ENCODE results near the gene EZH1.

The EZH1 gene

GRCh38 chr17:42744806-42745617, at the start of gene EZH1:
Gene EZH1, minus strand, starts transcription at chr17:42745040. Its CDS starts 16,099 bp downstream, at chr17:42728941.
- DNase-seq (ENCODE audit: low read depth in 3 of 3) = peak; percentile 84 to 87 (median 86)

GRCh38 chr17:42792545-42792944, 47.7 kb upstream of the EZH1 start:
- no peak for DNase-seq (ENCODE audit: low read depth in 3 of 3)

- no peak for DNase-seq (ENCODE audit: low read depth in 3 of 3)
Observed at GRCh38 chr17:42791948-42792347, 47.1 kb upstream of the EZH1 start.

GRCh38 chr17:42787266-42787665, 42.4 kb upstream of the EZH1 start:
- no peak for DNase-seq (ENCODE audit: low read depth in 3 of 3)

GRCh38 chr17:42784811-42785592, 40.2 kb upstream of the EZH1 start:
- DNase-seq (ENCODE audit: low read depth in 3 of 3) = no peak

- no peak for DNase-seq (ENCODE audit: low read depth in 3 of 3)
Observed at GRCh38 chr17:42784409-42784808, 39.6 kb upstream of the EZH1 start.

GRCh38 chr17:42783791-42784138, 38.9 kb upstream of the EZH1 start:
- DNase-seq (ENCODE audit: low read depth in 3 of 3) = no peak

GRCh38 chr17:42783062-42783790, 38.4 kb upstream of the EZH1 start:
- DNase-seq (ENCODE audit: low read depth in 3 of 3) = no peak

GRCh38 chr17:42782166-42783061, 37.6 kb upstream of the EZH1 start:
- DNase-seq (ENCODE audit: low read depth in 3 of 3) = no peak

GRCh38 chr17:42781639-42782165, 36.9 kb upstream of the EZH1 start:
- DNase-seq (ENCODE audit: low read depth in 3 of 3) = no peak

- DNase-seq (ENCODE audit: low read depth in 3 of 3) = no peak
Observed at GRCh38 chr17:42780851-42781638, 36.2 kb upstream of the EZH1 start.

GRCh38 chr17:42779936-42780850, 35.4 kb upstream of the EZH1 start, which contains the start of gene WNK4:
Gene WNK4, plus strand, starts transcription at chr17:42780610. Its CDS starts 89 bp downstream, at chr17:42780699.
- no peak for DNase-seq (ENCODE audit: low read depth in 3 of 3)

GRCh38 chr17:42779304-42779935, 34.6 kb upstream of the EZH1 start:
- no peak for DNase-seq (ENCODE audit: low read depth in 3 of 3)

GRCh38 chr17:42778570-42778969, 33.7 kb upstream of the EZH1 start:
- no peak for DNase-seq (ENCODE audit: low read depth in 3 of 3)

GRCh38 chr17:42775534-42776098, 30.8 kb upstream of the EZH1 start:
- no peak for DNase-seq (ENCODE audit: low read depth in 3 of 3)

- no peak for DNase-seq (ENCODE audit: low read depth in 3 of 3)
Observed at GRCh38 chr17:42774066-42774745, 29.4 kb upstream of the EZH1 start.

GRCh38 chr17:42773290-42774035, 28.6 kb upstream of the EZH1 start, which contains the start of gene VPS25:
Gene VPS25, plus strand, starts transcription at chr17:42773449. Its CDS starts 27 bp downstream, at chr17:42773476.
- peak; percentile 48 to 65 (median 59) for DNase-seq (ENCODE audit: low read depth in 3 of 3)

Data from stimulated activated CD4-positive, alpha-beta T cell treated with anti-CD3 and anti-CD28 coated beads, TNF-alpha, amount 100 ng/mL, for 4 hours (primary cell).